NCI-H82 (cell line): ENCODE data around the gene NONO.
"Not testable (repeated sequence)": the region's sequence is repeated elsewhere in the genome, so short reads cannot be mapped to it uniquely, and the experiment has no call there.

Source experiments
- DNase-seq: peaks from one replicate; lab custom pipeline; 2025; lab: John Stamatoyannopoulos, UW

NONO gene

GRCh38 chrX:71283403-71284143, at the start of gene NONO:
NONO (plus strand) TSS chrX:71283635; CDS start chrX:71290638, 7,003 bp downstream.
- DNase-seq = peak; percentile 99

GRCh38 chrX:71235482-71235881, 48.0 kb upstream of the NONO start:
- DNase-seq = no peak

GRCh38 chrX:71236836-71237235, 46.6 kb upstream of the NONO start:
- DNase-seq = no peak

- DNase-seq = no peak
Observed at GRCh38 chrX:71239781-71240180, 43.7 kb upstream of the NONO start.

- DNase-seq = no peak
Observed at GRCh38 chrX:71241301-71241700, 42.1 kb upstream of the NONO start.

GRCh38 chrX:71244359-71245128, 38.9 kb upstream of the NONO start:
- no peak for DNase-seq

GRCh38 chrX:71245159-71245558, 38.3 kb upstream of the NONO start:
- no peak for DNase-seq

- DNase-seq = no peak
Observed at GRCh38 chrX:71250841-71251240, 32.6 kb upstream of the NONO start.

- DNase-seq = no peak
Observed at GRCh38 chrX:71251466-71251973, 31.9 kb upstream of the NONO start.

- DNase-seq = no peak
Observed at GRCh38 chrX:71252221-71252620, 31.2 kb upstream of the NONO start.

- peak; percentile 76 for DNase-seq
Observed at GRCh38 chrX:71253253-71254091, 30.0 kb upstream of the NONO start.

GRCh38 chrX:71254092-71254963, 29.1 kb upstream of the NONO start, which contains the start of gene ZMYM3:
ZMYM3 (minus strand) TSS chrX:71254140; CDS start chrX:71253255, 885 bp downstream.
- DNase-seq = peak; percentile 94

- DNase-seq = no peak
Observed at GRCh38 chrX:71256051-71256450, 27.4 kb upstream of the NONO start.

GRCh38 chrX:71256856-71257255, 26.6 kb upstream of the NONO start:
- no peak for DNase-seq

- not testable (repeated sequence) for DNase-seq
Observed at GRCh38 chrX:71268624-71269023, 14.8 kb upstream of the NONO start.

GRCh38 chrX:71269801-71270395, 13.5 kb upstream of the NONO start:
- DNase-seq = no peak

- DNase-seq = not testable (repeated sequence)
Observed at GRCh38 chrX:71272313-71272712, 11.1 kb upstream of the NONO start.

GRCh38 chrX:71281300-71281699, 2.1 kb upstream of the NONO start:
- not testable (repeated sequence) for DNase-seq

- DNase-seq = peak; percentile 46
Observed at GRCh38 chrX:71282514-71283402, 677 bp upstream of the NONO start.

GRCh38 chrX:71285929-71286328, 2.5 kb downstream of the NONO start:
- no peak for DNase-seq
